PFSK-1 (cell line): ENCODE results near the gene TACR1.

Experiments
- FOXP2 ChIP-seq: optimal IDR thresholded peaks from 2 replicates; pipeline ENCODE3; 2011; ENCODE audit warnings: borderline replicate concordance, control low read depth, inconsistent platforms; ENCODE audit not compliant: insufficient read depth; ENCODE audit errors: extremely low read length, extremely low read depth
- POLR2AphosphoS5 ChIP-seq: IDR thresholded peaks from 2 replicates; pipeline ENCODE4 v1.6.1; 2012; ENCODE audit warnings: low read depth, mild to moderate bottlenecking, control low read depth, low read length, moderate library complexity
- REST ChIP-seq, 2 experiments: IDR thresholded peaks; 2 replicates each; pipeline versions ENCODE4 v1.6.1 to v1.8.0; 2011 to 2012; ENCODE audit warnings: low read depth in 2 of 2, low read length in 2 of 2, control low read depth in 1 of 2, inconsistent platforms in 1 of 2, mild to moderate bottlenecking in 1 of 2, moderate library complexity in 1 of 2; ENCODE audit not compliant: insufficient read depth in 1 of 2
- SIN3A ChIP-seq: IDR thresholded peaks from 2 replicates; pipeline ENCODE4 v1.6.1; 2012; ENCODE audit warnings: mild to moderate bottlenecking, low read length, moderate library complexity, borderline replicate concordance; ENCODE audit not compliant: insufficient read depth
- TAF1 ChIP-seq: IDR thresholded peaks from 2 replicates; pipeline ENCODE4 v1.6.1; 2012; ENCODE audit warnings: low read length, control low read depth, borderline replicate concordance; ENCODE audit not compliant: insufficient read depth

TACR1 gene

GRCh38 chr2:75108937-75109482, 90.3 kb downstream of the TACR1 start:
- TF ChIP-seq FOXP2 (no peak), SIN3A (no peak), POLR2AphosphoS5 (no peak), REST (IDR thresholded peaks at IDR 0.05; ENCODE audit: insufficient read depth in 1 of 2, low read depth in 2 of 2, low read length in 2 of 2) (no peak), TAF1 (no peak)

GRCh38 chr2:75102011-75102410, 97.3 kb downstream of the TACR1 start:
- TF ChIP-seq SIN3A (no peak), POLR2AphosphoS5 (no peak), REST (IDR thresholded peaks at IDR 0.05; ENCODE audit: insufficient read depth in 1 of 2, low read depth in 2 of 2, low read length in 2 of 2) (no peak), TAF1 (no peak), FOXP2 (no peak)

- TF ChIP-seq SIN3A (no peak), FOXP2 (no peak)
These were observed 98.5 kb downstream of the TACR1 start for GRCh38 chr2:75100801-75101151.

GRCh38 chr2:75100011-75100800, 99.1 kb downstream of the TACR1 start:
- TF ChIP-seq FOXP2 (no peak), POLR2AphosphoS5 (no peak), SIN3A (no peak), TAF1 (no peak), REST (IDR thresholded peaks at IDR 0.05; ENCODE audit: insufficient read depth in 1 of 2, low read depth in 2 of 2, low read length in 2 of 2) (no peak)

GRCh38 chr2:75099521-75099922, 99.8 kb downstream of the TACR1 start:
- TF ChIP-seq REST (IDR thresholded peaks at IDR 0.05; ENCODE audit: insufficient read depth in 1 of 2, low read depth in 2 of 2, low read length in 2 of 2) (no peak), FOXP2 (no peak), POLR2AphosphoS5 (no peak), SIN3A (no peak), TAF1 (no peak)
